HEK293 (cell line): Measurements from ENCODE around the gene TCF7L2.

ENCODE experiments used
- EGR2 ChIP-seq: fragments of 450-650 bp; formaldehyde crosslinking; IDR thresholded peaks from 2 replicates; pipeline ENCODE4 v1.5.1; 2016; ENCODE audit warnings: low read depth, missing biosample characterization, missing genetic modification characterization
- GLIS2 ChIP-seq: fragments of 450-650 bp; formaldehyde crosslinking; IDR thresholded peaks from 2 replicates; pipeline ENCODE4 v1.5.1; 2016; ENCODE audit warnings: missing biosample characterization, missing genetic modification characterization
- MZF1 ChIP-seq: fragments of 450-650 bp; formaldehyde crosslinking; IDR thresholded peaks from 2 replicates; pipeline ENCODE4 v1.5.1; 2017; ENCODE audit warnings: missing biosample characterization, missing genetic modification characterization, borderline replicate concordance
- RBAK ChIP-seq: fragments of 450-650 bp; formaldehyde crosslinking; IDR thresholded peaks from 2 replicates; pipeline ENCODE4 v1.5.1; 2016; ENCODE audit warnings: missing biosample characterization, missing genetic modification characterization
- SP7 ChIP-seq: fragments of 450-650 bp; formaldehyde crosslinking; IDR thresholded peaks from 2 replicates; pipeline ENCODE4 v1.5.1; 2016; ENCODE audit warnings: missing biosample characterization, missing genetic modification characterization
- WT1 ChIP-seq: fragments of 450-650 bp; formaldehyde crosslinking; IDR thresholded peaks from 2 replicates; pipeline ENCODE4 v1.5.1; 2016; ENCODE audit warnings: missing biosample characterization, missing genetic modification characterization
- ZFP69B ChIP-seq: fragments of 450-650 bp; formaldehyde crosslinking; IDR thresholded peaks from 2 replicates; pipeline ENCODE4 v1.5.1; 2016; ENCODE audit warnings: missing biosample characterization, missing genetic modification characterization
- ZNF19 ChIP-seq: fragments of 450-650 bp; formaldehyde crosslinking; IDR thresholded peaks from 2 replicates; pipeline ENCODE4; 2016; ENCODE audit warnings: missing biosample characterization, missing genetic modification characterization, low read depth
- ZNF335 ChIP-seq: fragments of 450-650 bp; formaldehyde crosslinking; conservative IDR thresholded peaks from 2 replicates; pipeline ENCODE4 v1.5.1; 2016; ENCODE audit warnings: missing biosample characterization, missing genetic modification characterization
- ZNF354C ChIP-seq: fragments of 450-650 bp; formaldehyde crosslinking; IDR thresholded peaks from 2 replicates; pipeline ENCODE4 v1.5.1; 2016; ENCODE audit warnings: missing biosample characterization, missing genetic modification characterization, low read depth, borderline replicate concordance
- ZNF558 ChIP-seq: fragments of 450-650 bp; formaldehyde crosslinking; IDR thresholded peaks from 2 replicates; pipeline ENCODE4 v1.5.1; 2016; ENCODE audit warnings: missing biosample characterization, missing genetic modification characterization
- ZNF660 ChIP-seq: fragments of 450-650 bp; IDR thresholded peaks from 2 replicates; pipeline ENCODE4 v1.5.1; 2018; ENCODE audit warnings: missing biosample characterization, mild to moderate bottlenecking, missing genetic modification characterization
- ZNF837 ChIP-seq: fragments of 450-650 bp; formaldehyde crosslinking; IDR thresholded peaks from 2 replicates; pipeline ENCODE4 v1.5.1; 2016; ENCODE audit warnings: missing biosample characterization, missing genetic modification characterization
- TF ChIP-seq, protein P1 (sequence below): fragments of 450-650 bp; formaldehyde crosslinking; conservative IDR thresholded peaks from 2 replicates; pipeline ENCODE4 v1.5.1; 2016; ENCODE audit warnings: low read depth, missing biosample characterization, missing genetic modification characterization
- TF ChIP-seq, protein P2 (sequence below): fragments of 450-650 bp; formaldehyde crosslinking; IDR thresholded peaks from 2 replicates; pipeline ENCODE4 v1.5.1; 2017; ENCODE audit warnings: missing biosample characterization, mild to moderate bottlenecking, missing genetic modification characterization, moderate library complexity
- TF ChIP-seq, protein P3 (sequence below): fragments of 450-650 bp; formaldehyde crosslinking; IDR thresholded peaks from 2 replicates; pipeline ENCODE4 v1.5.1; 2016; ENCODE audit warnings: missing biosample characterization, missing genetic modification characterization
- TF ChIP-seq, protein P4 (sequence below): fragments of 450-650 bp; formaldehyde crosslinking; IDR thresholded peaks from 2 replicates; pipeline ENCODE4 v1.5.1; 2016; ENCODE audit warnings: missing biosample characterization, missing genetic modification characterization, borderline replicate concordance
- TF ChIP-seq, protein P5 (sequence below): fragments of 450-650 bp; formaldehyde crosslinking; IDR thresholded peaks from 2 replicates; pipeline ENCODE4 v1.5.1; 2016; ENCODE audit warnings: missing biosample characterization, missing genetic modification characterization
- TF ChIP-seq, protein P6 (sequence below): fragments of 450-650 bp; formaldehyde crosslinking; IDR thresholded peaks from 2 replicates; pipeline ENCODE4 v1.5.1; 2016; ENCODE audit warnings: missing biosample characterization, missing genetic modification characterization

TCF7L2 gene

DNA sequence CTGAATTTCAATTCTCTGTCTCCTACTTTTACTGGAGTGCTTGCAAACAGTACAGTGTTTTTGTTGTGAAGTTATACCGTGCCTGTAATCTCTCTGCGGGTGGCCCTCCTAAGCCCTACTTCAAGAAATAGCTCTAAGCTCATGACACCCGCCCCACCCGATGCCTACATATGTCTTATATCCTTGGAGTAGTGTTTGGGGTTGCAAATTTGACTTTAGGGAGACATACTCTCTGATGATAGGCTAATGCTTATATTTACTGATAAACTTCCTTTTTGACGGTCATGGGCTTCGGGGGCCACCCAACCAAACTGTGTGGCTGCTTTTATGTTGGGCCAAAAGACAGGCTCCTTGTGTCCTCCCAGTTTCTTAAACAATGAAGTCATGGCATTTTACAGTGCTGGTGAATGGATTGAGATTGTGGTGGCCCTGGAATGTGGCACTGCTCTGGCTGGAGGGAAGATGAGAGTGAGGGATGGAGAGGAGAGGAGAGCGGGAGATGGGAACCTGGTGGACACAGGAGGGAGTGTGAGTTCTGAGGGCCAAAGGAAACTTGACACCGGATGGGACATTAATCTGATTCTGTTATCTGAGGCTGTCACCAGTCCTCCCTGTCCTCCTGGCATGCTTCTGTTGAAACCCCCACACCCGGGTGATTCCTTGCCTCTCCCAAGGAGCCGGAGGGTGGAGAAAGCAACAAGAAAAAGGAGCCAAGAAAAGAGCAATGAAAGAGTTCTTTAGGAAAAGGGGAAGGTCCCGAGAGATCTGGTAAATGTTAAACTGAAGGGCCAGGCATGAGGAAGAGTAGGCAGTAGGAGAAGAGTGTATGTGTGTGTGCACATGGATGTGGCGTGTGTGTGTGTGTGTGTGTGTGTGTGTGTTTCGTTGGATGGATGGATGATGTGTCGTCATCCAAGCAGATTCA is 113.3 kb downstream of the TCF7L2 start (continued):
- TF ChIP-seq, protein P1, sequence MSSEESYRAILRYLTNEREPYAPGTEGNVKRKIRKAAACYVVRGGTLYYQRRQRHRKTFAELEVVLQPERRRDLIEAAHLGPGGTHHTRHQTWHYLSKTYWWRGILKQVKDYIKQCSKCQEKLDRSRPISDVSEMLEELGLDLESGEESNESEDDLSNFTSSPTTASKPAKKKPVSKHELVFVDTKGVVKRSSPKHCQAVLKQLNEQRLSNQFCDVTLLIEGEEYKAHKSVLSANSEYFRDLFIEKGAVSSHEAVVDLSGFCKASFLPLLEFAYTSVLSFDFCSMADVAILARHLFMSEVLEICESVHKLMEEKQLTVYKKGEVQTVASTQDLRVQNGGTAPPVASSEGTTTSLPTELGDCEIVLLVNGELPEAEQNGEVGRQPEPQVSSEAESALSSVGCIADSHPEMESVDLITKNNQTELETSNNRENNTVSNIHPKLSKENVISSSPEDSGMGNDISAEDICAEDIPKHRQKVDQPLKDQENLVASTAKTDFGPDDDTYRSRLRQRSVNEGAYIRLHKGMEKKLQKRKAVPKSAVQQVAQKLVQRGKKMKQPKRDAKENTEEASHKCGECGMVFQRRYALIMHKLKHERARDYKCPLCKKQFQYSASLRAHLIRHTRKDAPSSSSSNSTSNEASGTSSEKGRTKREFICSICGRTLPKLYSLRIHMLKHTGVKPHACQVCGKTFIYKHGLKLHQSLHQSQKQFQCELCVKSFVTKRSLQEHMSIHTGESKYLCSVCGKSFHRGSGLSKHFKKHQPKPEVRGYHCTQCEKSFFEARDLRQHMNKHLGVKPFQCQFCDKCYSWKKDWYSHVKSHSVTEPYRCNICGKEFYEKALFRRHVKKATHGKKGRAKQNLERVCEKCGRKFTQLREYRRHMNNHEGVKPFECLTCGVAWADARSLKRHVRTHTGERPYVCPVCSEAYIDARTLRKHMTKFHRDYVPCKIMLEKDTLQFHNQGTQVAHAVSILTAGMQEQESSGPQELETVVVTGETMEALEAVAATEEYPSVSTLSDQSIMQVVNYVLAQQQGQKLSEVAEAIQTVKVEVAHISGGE (tag by site-specific recombination), result no peak
- TF ChIP-seq ZFP69B (tag by site-specific recombination) (0 out of 2 replicates have a peak, but pooled peaks have one; percentile 20), RBAK (tag by site-specific recombination) (no peak), ZNF837 (no peak), ZNF19 (tag by site-specific recombination) (no peak), ZNF335 (tag by site-specific recombination) (peak; percentile 57; the same call in 1 of the 2 replicates), GLIS2 (tag by site-specific recombination) (0 out of 2 replicates have a peak, but pooled peaks have one; percentile 11), MZF1 (no peak; the same call in 1 of the 2 replicates), ZNF354C (no peak), ZNF558 (tag by site-specific recombination) (no peak), SP7 (tag by site-specific recombination) (peak; percentile 72), WT1 (peak; percentile 92), EGR2 (tag by site-specific recombination) (no peak), ZNF660 (tag by site-specific recombination) (no peak)
- TF ChIP-seq, protein P2, sequence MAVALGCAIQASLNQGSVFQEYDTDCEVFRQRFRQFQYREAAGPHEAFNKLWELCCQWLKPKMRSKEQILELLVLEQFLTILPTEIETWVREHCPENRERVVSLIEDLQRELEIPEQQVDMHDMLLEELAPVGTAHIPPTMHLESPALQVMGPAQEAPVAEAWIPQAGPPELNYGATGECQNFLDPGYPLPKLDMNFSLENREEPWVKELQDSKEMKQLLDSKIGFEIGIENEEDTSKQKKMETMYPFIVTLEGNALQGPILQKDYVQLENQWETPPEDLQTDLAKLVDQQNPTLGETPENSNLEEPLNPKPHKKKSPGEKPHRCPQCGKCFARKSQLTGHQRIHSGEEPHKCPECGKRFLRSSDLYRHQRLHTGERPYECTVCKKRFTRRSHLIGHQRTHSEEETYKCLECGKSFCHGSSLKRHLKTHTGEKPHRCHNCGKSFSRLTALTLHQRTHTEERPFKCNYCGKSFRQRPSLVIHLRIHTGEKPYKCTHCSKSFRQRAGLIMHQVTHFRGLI (tag by site-specific recombination), result peak; percentile 62
- TF ChIP-seq, protein P3, sequence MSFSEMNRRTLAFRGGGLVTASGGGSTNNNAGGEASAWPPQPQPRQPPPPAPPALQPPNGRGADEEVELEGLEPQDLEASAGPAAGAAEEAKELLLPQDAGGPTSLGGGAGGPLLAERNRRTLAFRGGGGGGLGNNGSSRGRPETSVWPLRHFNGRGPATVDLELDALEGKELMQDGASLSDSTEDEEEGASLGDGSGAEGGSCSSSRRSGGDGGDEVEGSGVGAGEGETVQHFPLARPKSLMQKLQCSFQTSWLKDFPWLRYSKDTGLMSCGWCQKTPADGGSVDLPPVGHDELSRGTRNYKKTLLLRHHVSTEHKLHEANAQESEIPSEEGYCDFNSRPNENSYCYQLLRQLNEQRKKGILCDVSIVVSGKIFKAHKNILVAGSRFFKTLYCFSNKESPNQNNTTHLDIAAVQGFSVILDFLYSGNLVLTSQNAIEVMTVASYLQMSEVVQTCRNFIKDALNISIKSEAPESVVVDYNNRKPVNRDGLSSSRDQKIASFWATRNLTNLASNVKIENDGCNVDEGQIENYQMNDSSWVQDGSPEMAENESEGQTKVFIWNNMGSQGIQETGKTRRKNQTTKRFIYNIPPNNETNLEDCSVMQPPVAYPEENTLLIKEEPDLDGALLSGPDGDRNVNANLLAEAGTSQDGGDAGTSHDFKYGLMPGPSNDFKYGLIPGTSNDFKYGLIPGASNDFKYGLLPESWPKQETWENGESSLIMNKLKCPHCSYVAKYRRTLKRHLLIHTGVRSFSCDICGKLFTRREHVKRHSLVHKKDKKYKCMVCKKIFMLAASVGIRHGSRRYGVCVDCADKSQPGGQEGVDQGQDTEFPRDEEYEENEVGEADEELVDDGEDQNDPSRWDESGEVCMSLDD (tag by site-specific recombination), result no peak
- TF ChIP-seq, protein P4, sequence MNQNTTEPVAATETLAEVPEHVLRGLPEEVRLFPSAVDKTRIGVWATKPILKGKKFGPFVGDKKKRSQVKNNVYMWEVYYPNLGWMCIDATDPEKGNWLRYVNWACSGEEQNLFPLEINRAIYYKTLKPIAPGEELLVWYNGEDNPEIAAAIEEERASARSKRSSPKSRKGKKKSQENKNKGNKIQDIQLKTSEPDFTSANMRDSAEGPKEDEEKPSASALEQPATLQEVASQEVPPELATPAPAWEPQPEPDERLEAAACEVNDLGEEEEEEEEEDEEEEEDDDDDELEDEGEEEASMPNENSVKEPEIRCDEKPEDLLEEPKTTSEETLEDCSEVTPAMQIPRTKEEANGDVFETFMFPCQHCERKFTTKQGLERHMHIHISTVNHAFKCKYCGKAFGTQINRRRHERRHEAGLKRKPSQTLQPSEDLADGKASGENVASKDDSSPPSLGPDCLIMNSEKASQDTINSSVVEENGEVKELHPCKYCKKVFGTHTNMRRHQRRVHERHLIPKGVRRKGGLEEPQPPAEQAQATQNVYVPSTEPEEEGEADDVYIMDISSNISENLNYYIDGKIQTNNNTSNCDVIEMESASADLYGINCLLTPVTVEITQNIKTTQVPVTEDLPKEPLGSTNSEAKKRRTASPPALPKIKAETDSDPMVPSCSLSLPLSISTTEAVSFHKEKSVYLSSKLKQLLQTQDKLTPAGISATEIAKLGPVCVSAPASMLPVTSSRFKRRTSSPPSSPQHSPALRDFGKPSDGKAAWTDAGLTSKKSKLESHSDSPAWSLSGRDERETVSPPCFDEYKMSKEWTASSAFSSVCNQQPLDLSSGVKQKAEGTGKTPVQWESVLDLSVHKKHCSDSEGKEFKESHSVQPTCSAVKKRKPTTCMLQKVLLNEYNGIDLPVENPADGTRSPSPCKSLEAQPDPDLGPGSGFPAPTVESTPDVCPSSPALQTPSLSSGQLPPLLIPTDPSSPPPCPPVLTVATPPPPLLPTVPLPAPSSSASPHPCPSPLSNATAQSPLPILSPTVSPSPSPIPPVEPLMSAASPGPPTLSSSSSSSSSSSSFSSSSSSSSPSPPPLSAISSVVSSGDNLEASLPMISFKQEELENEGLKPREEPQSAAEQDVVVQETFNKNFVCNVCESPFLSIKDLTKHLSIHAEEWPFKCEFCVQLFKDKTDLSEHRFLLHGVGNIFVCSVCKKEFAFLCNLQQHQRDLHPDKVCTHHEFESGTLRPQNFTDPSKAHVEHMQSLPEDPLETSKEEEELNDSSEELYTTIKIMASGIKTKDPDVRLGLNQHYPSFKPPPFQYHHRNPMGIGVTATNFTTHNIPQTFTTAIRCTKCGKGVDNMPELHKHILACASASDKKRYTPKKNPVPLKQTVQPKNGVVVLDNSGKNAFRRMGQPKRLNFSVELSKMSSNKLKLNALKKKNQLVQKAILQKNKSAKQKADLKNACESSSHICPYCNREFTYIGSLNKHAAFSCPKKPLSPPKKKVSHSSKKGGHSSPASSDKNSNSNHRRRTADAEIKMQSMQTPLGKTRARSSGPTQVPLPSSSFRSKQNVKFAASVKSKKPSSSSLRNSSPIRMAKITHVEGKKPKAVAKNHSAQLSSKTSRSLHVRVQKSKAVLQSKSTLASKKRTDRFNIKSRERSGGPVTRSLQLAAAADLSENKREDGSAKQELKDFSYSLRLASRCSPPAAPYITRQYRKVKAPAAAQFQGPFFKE, result no peak
- TF ChIP-seq, protein P5, sequence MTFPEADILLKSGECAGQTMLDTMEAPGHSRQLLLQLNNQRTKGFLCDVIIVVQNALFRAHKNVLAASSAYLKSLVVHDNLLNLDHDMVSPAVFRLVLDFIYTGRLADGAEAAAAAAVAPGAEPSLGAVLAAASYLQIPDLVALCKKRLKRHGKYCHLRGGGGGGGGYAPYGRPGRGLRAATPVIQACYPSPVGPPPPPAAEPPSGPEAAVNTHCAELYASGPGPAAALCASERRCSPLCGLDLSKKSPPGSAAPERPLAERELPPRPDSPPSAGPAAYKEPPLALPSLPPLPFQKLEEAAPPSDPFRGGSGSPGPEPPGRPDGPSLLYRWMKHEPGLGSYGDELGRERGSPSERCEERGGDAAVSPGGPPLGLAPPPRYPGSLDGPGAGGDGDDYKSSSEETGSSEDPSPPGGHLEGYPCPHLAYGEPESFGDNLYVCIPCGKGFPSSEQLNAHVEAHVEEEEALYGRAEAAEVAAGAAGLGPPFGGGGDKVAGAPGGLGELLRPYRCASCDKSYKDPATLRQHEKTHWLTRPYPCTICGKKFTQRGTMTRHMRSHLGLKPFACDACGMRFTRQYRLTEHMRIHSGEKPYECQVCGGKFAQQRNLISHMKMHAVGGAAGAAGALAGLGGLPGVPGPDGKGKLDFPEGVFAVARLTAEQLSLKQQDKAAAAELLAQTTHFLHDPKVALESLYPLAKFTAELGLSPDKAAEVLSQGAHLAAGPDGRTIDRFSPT, result no peak
- TF ChIP-seq, protein P6, sequence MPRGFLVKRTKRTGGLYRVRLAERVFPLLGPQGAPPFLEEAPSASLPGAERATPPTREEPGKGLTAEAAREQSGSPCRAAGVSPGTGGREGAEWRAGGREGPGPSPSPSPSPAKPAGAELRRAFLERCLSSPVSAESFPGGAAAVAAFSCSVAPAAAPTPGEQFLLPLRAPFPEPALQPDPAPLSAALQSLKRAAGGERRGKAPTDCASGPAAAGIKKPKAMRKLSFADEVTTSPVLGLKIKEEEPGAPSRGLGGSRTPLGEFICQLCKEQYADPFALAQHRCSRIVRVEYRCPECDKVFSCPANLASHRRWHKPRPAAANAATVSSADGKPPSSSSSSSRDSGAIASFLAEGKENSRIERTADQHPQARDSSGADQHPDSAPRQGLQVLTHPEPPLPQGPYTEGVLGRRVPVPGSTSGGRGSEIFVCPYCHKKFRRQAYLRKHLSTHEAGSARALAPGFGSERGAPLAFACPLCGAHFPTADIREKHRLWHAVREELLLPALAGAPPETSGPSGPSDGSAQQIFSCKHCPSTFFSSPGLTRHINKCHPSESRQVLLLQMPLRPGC (tag by site-specific recombination), result no peak
